ENCODE measurements around the gene UBE2O. TPM values are rescaled to one million over a fixed set of nuclear protein-coding genes. Genes with fewer than 3 reads are reported as not detected.

Gene UBE2O
- 17.8 TPM for polyA plus RNA-seq (2013, experiment 1 of 2; ENCODE audit: insufficient read length)
- polyA plus RNA-seq (2013, experiment 2 of 2; ENCODE audit: insufficient read length): 16.1 TPM

- DNase-seq: peak; percentile 86
Observed at GRCh38 chr17:76452660-76453430, at the start of gene UBE2O. UBE2O (minus strand) TSS chr17:76453152; CDS start chr17:76453141, 11 bp downstream.

- DNase-seq: no peak
Observed at GRCh38 chr17:76501827-76502307, 48.9 kb upstream of the UBE2O start.

- peak; percentile 59 for DNase-seq
Observed at GRCh38 chr17:76501018-76501826, 48.3 kb upstream of the UBE2O start, which contains the start of gene RHBDF2. RHBDF2 (minus strand) TSS chr17:76501423; CDS start chr17:76481524, 19,899 bp downstream.

- DNase-seq: no peak
Observed at GRCh38 chr17:76500747-76501017, 47.7 kb upstream of the UBE2O start.

GRCh38 chr17:76500074-76500746 is 47.3 kb upstream of the UBE2O start:
- no peak for DNase-seq

GRCh38 chr17:76499267-76499667 is 46.3 kb upstream of the UBE2O start:
- no peak for DNase-seq

GRCh38 chr17:76498876-76499251 is 45.9 kb upstream of the UBE2O start:
- DNase-seq: no peak

GRCh38 chr17:76497979-76498875 is 45.3 kb upstream of the UBE2O start:
- peak; percentile 78 for DNase-seq

GRCh38 chr17:76497699-76497978 is 44.7 kb upstream of the UBE2O start:
- no peak for DNase-seq

- DNase-seq: no peak
Observed at GRCh38 chr17:76496464-76496863, 43.5 kb upstream of the UBE2O start.

- no peak for DNase-seq
Observed at GRCh38 chr17:76495663-76496400, 42.9 kb upstream of the UBE2O start.

GRCh38 chr17:76493505-76494167 is 40.7 kb upstream of the UBE2O start:
- DNase-seq: no peak

- DNase-seq: peak; percentile 46
Observed at GRCh38 chr17:76492989-76493501, 40.1 kb upstream of the UBE2O start.

- DNase-seq: no peak
Observed at GRCh38 chr17:76492123-76492988, 39.4 kb upstream of the UBE2O start.

- no peak for DNase-seq
Observed at GRCh38 chr17:76491271-76492122, 38.5 kb upstream of the UBE2O start.

GRCh38 chr17:76490112-76490710 is 37.3 kb upstream of the UBE2O start:
- DNase-seq: no peak

GRCh38 chr17:76487451-76488192 is 34.7 kb upstream of the UBE2O start:
- DNase-seq: no peak

All from fibroblast of skin of abdomen (primary cell).